ENCODE data around the gene SPATA2.

DNA sequence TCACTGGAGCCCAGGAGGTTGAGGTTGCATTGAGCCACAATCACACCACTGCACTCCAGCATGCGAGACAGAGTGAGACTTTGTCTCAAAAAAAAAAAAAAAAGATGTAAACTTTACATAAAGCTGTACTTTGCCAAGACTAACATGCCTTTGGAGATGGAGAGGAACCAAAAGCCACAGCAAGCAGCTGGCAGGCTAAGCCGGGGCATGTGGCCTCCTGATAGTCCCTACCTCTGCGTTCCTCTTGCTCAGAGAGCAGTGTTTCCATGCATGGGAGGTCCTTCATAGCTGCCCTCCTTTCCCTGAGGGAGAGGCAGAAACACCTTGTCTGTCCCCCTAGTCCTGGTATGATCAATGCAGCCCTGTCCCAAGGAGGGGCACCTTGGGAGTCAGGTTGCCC is 35.2 kb downstream of the SPATA2 start:
- TF ChIP-seq TAF1 (IDR thresholded peaks at IDR 0.05; ENCODE audit: borderline replicate concordance, insufficient read depth, low read length) (no peak), SIN3A (IDR thresholded peaks at IDR 0.05; ENCODE audit: borderline replicate concordance, insufficient read depth, low read length) (no peak)
- TF ChIP-seq, protein P1, sequence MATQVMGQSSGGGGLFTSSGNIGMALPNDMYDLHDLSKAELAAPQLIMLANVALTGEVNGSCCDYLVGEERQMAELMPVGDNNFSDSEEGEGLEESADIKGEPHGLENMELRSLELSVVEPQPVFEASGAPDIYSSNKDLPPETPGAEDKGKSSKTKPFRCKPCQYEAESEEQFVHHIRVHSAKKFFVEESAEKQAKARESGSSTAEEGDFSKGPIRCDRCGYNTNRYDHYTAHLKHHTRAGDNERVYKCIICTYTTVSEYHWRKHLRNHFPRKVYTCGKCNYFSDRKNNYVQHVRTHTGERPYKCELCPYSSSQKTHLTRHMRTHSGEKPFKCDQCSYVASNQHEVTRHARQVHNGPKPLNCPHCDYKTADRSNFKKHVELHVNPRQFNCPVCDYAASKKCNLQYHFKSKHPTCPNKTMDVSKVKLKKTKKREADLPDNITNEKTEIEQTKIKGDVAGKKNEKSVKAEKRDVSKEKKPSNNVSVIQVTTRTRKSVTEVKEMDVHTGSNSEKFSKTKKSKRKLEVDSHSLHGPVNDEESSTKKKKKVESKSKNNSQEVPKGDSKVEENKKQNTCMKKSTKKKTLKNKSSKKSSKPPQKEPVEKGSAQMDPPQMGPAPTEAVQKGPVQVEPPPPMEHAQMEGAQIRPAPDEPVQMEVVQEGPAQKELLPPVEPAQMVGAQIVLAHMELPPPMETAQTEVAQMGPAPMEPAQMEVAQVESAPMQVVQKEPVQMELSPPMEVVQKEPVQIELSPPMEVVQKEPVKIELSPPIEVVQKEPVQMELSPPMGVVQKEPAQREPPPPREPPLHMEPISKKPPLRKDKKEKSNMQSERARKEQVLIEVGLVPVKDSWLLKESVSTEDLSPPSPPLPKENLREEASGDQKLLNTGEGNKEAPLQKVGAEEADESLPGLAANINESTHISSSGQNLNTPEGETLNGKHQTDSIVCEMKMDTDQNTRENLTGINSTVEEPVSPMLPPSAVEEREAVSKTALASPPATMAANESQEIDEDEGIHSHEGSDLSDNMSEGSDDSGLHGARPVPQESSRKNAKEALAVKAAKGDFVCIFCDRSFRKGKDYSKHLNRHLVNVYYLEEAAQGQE (IDR thresholded peaks at IDR 0.05; ENCODE audit: insufficient read depth in 1 of 2, low read depth in 2 of 2, low read length in 2 of 2) = no peak
